Limb (tissue), 2 donors: ENCODE results near the gene PLEKHG7.
"Not testable (repeated sequence)": the region's sequence is repeated elsewhere in the genome, so short reads cannot be mapped to it uniquely, and the experiment has no call there.

Source experiments
- DNase-seq, 2 donors: peaks; one replicate each; pipeline ENCODE4 v3.0.0-alpha.2; 2016; ENCODE audit errors: extremely low spot score in 2 of 2

The PLEKHG7 gene

GRCh38 chr12:92745856-92746550 is 43.2 kb downstream of the PLEKHG7 start:
- DNase-seq = peak; percentile 52 to 60

GRCh38 chr12:92747151-92747550 is 44.4 kb downstream of the PLEKHG7 start:
- DNase-seq = no peak

GRCh38 chr12:92749691-92750090 is 46.9 kb downstream of the PLEKHG7 start:
- DNase-seq = not testable (repeated sequence)

GRCh38 chr12:92753976-92754885 is 51.4 kb downstream of the PLEKHG7 start:
- no peak for DNase-seq

GRCh38 chr12:92756898-92757596 is 54.3 kb downstream of the PLEKHG7 start:
- DNase-seq = no peak

GRCh38 chr12:92757597-92758121 is 54.9 kb downstream of the PLEKHG7 start:
- DNase-seq = no peak

- no peak for DNase-seq
Measured at GRCh38 chr12:92759634-92760268, 57.0 kb downstream of the PLEKHG7 start.

GRCh38 chr12:92762773-92763172 is 60.0 kb downstream of the PLEKHG7 start:
- no peak for DNase-seq

GRCh38 chr12:92764831-92765230 is 62.0 kb downstream of the PLEKHG7 start:
- DNase-seq = no peak

- no peak for DNase-seq
Measured at GRCh38 chr12:92765871-92766270, 63.1 kb downstream of the PLEKHG7 start.

- DNase-seq = no peak
Measured at GRCh38 chr12:92769124-92769901, 66.5 kb downstream of the PLEKHG7 start.

GRCh38 chr12:92771001-92771400 is 68.2 kb downstream of the PLEKHG7 start:
- DNase-seq = no peak

GRCh38 chr12:92775416-92775815 is 72.6 kb downstream of the PLEKHG7 start:
- DNase-seq = no peak

GRCh38 chr12:92778525-92778924 is 75.7 kb downstream of the PLEKHG7 start:
- no peak for DNase-seq

GRCh38 chr12:92779902-92780301 is 77.1 kb downstream of the PLEKHG7 start:
- no peak for DNase-seq

GRCh38 chr12:92784356-92784755 is 81.6 kb downstream of the PLEKHG7 start:
- no peak for DNase-seq

- peak in 1 of 2 donors; percentile 71 for DNase-seq
Measured at GRCh38 chr12:92784797-92785562, 82.2 kb downstream of the PLEKHG7 start.

GRCh38 chr12:92785563-92785950 is 82.8 kb downstream of the PLEKHG7 start:
- no peak for DNase-seq

- DNase-seq = no peak
Measured at GRCh38 chr12:92786045-92786444, 83.3 kb downstream of the PLEKHG7 start.

- not testable (repeated sequence) for DNase-seq
Measured at GRCh38 chr12:92794356-92794755, 91.6 kb downstream of the PLEKHG7 start.
